Muscle layer of duodenum (tissue), 2 donors: Measurements from ENCODE around the gene IFT122.

Experiments used
- H3K27ac ChIP-seq: one replicate; pipeline ENCODE4 v1.7.0; 2013; ENCODE audit warnings: mild to moderate bottlenecking, low read length
- H3K27me3 ChIP-seq: one replicate; pipeline ENCODE4 v1.7.0; 2013; ENCODE audit warnings: low read depth, mild to moderate bottlenecking, control low read depth, low read length
- H3K36me3 ChIP-seq, 2 donors: one replicate each; pipeline ENCODE4 v1.7.0; 2013; ENCODE audit warnings: low read length in 2 of 2, control low read depth in 1 of 2, mild to moderate bottlenecking in 1 of 2; ENCODE audit not compliant: insufficient read depth in 2 of 2, control insufficient read depth in 1 of 2
- H3K4me1 ChIP-seq, 2 donors: one replicate each; pipeline ENCODE4 v1.7.0; 2013; ENCODE audit warnings: low read length in 2 of 2, mild to moderate bottlenecking in 2 of 2, control low read depth in 1 of 2, moderate library complexity in 1 of 2; ENCODE audit not compliant: insufficient read depth in 2 of 2, control insufficient read depth in 1 of 2
- H3K4me3 ChIP-seq, 2 donors: one replicate each; pipeline ENCODE4 v1.7.0; 2013; ENCODE audit warnings: low read length in 2 of 2, low read depth in 1 of 2, mild to moderate bottlenecking in 1 of 2
- H3K9me3 ChIP-seq, 2 donors: one replicate each; pipeline ENCODE4 v1.7.0; 2013; ENCODE audit warnings: low read length in 2 of 2, control low read depth in 1 of 2, mild to moderate bottlenecking in 1 of 2; ENCODE audit not compliant: control insufficient read depth in 1 of 2
- donor health status: healthy.

IFT122 gene

DNA sequence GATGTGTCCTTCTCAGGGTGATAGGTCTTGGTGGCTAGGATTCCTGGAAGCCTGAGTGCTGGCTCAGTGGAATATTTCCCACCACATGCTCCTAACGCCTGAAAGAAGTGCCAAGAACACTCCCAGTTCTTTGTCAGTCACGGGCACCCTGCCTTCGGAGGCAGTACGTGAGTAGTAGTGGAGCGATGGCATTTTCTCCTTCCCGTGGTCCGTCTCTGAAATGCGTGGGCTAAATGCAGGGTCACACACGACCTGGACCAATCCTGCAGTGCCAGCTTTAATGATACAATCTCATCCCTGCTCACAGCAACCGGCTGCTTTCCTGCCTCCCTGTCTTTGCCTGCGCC is 117.5 kb downstream of the IFT122 start:
- Histone ChIP-seq H3K9me3 (no peaks in the 10 kb centered on the region), H3K4me1 (peaks cover 0 to 44% of the 10 kb centered on the region in 2 donors), H3K36me3 (peaks cover 3 to 9% of the 10 kb centered on the region in 2 donors), H3K27me3 (no peaks in the 10 kb centered on the region), H3K27ac (no peak overlapping the region), H3K4me3 (no peak overlapping the region)

DNA sequence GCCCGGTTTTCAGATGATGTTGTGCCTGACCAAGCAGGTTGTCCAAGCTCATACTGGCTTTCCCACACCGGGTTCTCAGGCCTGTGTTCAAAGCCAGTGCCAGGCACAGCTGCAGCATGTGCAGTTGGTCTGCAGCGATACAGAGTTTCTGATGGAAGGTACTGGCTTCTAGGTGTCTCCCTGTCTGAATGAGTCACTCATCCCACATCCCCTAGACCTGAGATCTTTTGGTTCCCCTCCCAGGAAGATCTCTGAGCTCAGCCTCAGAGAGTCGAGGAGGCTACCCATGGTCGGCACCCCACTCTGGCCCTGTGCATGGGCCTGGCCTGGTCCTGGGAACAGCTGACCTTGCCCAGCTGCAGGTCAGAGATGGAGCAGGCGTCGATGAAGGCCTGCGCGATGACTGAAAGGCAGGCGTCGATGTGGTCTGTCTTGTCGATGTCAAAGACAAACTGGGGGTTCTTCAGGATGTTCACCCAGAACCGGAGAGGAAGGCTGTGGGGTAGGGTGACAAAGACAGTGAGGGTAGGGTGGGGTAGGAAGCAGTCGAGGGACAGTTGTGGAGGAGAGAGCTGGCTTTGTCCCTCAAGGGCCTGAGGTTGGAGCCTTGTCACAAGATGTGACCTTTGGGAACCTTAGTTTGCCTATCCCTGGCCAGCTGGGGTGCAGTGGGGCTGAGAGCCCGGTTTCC is 118.2 kb downstream of the IFT122 start:
- H3K9me3 ChIP-seq: no peaks in the 10 kb centered on the region
- no peaks in the 10 kb centered on the region for H3K27me3 ChIP-seq
- H3K4me3 ChIP-seq: no peak overlapping the region
- H3K27ac ChIP-seq: no peak overlapping the region
- H3K36me3 ChIP-seq: peaks cover 10 to 16% of the 10 kb centered on the region in 2 donors
- peaks cover 0 to 44% of the 10 kb centered on the region in 2 donors for H3K4me1 ChIP-seq

DNA sequence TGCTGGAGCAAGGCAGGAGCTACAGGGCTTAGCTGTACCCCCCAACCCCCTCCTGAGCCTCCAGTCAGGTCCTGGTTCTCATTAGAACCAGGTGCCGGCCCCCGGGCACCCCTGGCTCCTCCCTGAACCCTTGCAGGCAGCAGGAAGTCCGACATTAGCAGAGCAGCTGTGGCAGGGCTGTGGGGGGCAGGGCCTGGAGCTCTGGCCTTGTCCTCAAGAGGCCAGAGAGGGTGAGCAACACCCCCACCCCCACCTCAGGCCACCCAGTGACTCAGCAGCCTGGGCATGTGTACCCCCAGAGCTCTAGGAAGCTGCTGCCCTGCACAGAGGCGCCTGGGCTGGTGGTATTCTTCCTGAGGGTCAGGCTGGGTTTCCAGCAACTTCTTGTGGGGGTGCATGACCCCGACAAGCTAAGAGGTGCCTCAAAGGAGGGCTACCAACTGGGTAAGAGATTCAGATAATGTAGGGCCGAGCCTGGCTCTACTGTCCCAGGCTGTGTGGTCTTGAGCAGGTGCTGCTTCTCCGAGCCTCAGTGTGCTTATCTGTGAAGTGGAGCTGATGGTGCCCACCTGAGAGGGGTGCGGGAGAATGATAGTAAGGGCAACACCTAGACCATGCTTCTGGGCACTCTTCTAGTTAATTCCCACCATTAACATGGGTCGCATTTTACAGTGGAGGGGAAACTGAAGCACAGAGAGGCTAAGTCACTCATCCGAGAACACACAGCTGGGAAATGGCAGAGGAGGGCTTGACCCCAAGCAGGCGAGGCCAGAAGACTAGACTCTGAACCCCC is 118.9 kb downstream of the IFT122 start:
- H3K9me3 ChIP-seq: no peaks in the 10 kb centered on the region
- H3K27me3 ChIP-seq: no peaks in the 10 kb centered on the region
- H3K4me1 ChIP-seq: peaks cover 0 to 47% of the 10 kb centered on the region in 2 donors
- H3K27ac ChIP-seq: no peak overlapping the region
- no peak overlapping the region for H3K4me3 ChIP-seq
- peaks cover 10 to 19% of the 10 kb centered on the region in 2 donors for H3K36me3 ChIP-seq

DNA sequence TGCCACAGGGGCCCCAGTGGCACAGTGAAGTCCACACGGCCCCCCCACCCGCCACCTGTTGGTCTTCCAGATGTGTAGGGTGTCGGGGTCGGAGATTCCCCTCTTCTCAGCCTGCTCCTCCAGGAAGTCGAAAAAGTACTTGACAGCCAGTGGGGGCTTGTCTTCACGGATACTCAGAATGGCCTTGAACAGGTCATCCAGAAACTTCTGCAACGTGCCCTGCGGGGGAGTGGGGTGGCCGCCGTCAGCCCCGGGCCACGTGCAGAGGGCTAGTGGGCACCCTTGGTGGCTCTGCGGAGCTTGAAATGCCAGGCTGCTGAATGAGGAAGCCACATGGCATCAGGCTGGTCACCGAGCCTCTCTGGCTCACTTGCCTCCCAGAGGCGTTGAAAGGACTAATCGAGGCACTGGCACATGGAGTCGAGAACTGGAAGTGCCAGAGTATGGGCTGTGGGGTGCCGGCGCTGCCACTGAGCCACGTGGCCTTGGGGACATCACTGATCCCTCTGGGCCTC is 119.6 kb downstream of the IFT122 start:
- no peaks in the 10 kb centered on the region for H3K27me3 ChIP-seq
- peaks cover 13 to 19% of the 10 kb centered on the region in 2 donors for H3K36me3 ChIP-seq
- H3K27ac ChIP-seq: no peak overlapping the region
- no peaks in the 10 kb centered on the region for H3K9me3 ChIP-seq
- H3K4me1 ChIP-seq: peaks cover 0 to 47% of the 10 kb centered on the region in 2 donors
- no peak overlapping the region for H3K4me3 ChIP-seq

DNA sequence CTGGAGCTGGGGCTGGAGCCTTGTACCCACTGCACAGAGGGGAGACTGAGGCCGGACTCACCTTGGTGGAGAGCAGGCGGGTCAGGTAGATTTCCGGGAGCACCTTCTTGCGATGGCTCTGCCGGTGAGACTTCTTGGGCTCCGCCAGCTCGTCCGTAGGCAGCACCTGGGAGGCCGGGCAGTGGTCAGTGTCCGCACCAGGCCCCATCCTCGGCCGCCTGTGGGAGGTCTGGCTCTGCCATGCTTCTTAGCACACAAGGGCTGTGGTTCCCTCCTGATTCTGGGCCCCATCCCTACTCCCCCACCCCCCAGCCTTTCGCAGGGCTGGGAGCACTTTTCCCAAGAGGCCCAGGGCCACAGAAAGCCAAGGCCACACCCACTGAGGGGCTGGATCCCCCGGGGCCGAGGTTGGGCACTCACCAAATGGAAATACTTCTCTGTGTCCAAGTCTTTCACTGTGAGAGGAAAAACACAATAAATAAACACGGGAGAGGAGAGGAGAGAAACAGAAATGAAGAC is 120.3 kb downstream of the IFT122 start:
- H3K27me3 ChIP-seq: no peaks in the 10 kb centered on the region
- H3K4me3 ChIP-seq: peak overlapping the region; percentile 1 to 2
- peaks cover 0 to 46% of the 10 kb centered on the region in 2 donors for H3K4me1 ChIP-seq
- H3K36me3 ChIP-seq: peaks cover 13 to 22% of the 10 kb centered on the region in 2 donors
- H3K9me3 ChIP-seq: no peaks in the 10 kb centered on the region
- peak overlapping the region; percentile 80 for H3K27ac ChIP-seq

DNA sequence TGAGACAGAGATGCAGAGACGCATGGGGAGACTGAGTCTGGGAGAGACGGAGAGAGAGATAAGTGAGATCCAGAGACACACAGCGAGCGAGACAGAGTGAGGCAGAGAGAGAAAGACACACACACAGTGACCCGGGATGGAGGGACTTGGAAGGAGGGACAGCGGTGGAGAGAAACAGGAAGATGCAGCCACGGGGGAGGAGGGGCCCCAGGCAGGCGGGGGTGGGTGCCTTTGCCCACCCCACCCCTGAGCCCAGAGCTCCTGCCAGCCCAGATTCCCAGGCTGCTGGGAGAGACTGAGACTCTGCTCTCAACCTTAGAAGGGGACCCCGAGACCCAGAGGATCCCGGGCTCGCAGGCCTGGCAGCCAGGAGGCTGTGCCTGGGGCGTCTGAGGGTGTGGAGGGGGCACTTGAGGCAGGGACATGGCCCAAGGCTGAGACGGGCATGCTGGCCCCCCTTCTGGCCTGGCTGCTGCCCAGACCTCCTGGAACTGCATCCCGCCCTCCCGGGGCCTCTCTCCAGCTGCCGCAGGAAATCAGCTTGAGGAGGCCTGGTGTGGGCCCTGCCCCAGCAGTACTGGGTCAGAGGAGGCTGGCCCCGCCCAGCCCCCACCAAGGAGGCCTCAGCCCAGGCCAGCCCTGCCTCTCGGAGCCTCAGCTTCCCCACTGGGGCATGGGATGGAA is 121.0 kb downstream of the IFT122 start:
- Histone ChIP-seq H3K27me3 (no peaks in the 10 kb centered on the region), H3K4me3 (peak overlapping the region; percentile 1 to 2), H3K9me3 (no peaks in the 10 kb centered on the region), H3K4me1 (peaks cover 0 to 41% of the 10 kb centered on the region in 2 donors), H3K27ac (peak overlapping the region; percentile 80), H3K36me3 (peaks cover 17 to 26% of the 10 kb centered on the region in 2 donors)

DNA sequence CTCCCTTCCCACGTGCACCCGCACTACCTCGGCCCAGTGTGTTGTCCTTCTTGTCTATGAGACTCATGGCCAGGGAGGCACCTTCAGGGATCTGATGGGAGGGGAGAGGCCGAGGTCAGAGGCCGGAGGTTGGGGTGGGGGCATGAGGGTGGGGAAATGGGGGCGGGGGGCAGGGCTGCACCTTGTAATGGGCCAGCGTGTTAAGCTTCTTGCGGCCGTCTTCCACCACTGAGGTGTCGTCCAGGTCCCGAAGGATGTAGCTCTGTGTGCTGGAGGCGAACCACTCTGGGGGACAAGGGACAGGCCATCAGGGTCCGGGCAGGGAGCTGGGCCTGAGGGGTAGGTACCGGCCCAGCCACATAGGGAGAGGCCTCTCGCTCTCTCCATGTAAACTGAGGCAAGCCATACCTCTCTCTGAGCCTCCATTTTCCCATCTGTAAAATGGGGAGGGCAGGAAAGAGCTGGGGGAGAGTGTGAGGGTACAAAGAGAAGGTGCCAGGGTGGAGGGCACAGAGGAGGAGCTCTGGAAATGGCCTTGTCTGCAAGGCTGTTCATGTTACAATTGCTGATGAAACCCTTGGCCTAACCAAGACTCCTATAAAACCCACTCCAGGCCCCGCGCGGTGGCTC is 121.7 kb downstream of the IFT122 start:
- H3K36me3 ChIP-seq: peaks cover 17 to 29% of the 10 kb centered on the region in 2 donors
- no peak overlapping the region for H3K4me3 ChIP-seq
- peaks cover 0 to 44% of the 10 kb centered on the region in 2 donors for H3K4me1 ChIP-seq
- H3K27ac ChIP-seq: no peak overlapping the region
- H3K27me3 ChIP-seq: no peaks in the 10 kb centered on the region
- H3K9me3 ChIP-seq: no peaks in the 10 kb centered on the region

DNA sequence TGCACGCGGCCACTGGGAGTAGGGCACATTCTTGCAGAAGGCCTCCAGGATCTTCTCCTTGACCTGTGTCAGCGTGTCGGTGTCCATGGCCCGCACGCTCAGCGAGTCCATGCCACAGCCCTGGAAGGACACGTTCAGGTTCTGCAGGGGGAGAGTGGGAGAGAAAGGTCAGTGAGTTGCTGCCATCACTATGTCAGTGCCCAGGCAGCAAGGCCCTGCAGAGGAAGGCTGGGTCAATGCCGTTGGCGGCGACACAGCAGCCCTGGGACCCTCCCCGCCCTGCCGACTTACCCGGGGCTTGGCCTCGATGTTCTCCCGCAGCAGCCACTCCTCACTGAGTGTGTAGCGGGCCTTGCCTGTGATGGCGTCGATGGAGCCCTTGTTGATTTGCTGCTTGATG is 122.8 kb downstream of the IFT122 start:
- Histone ChIP-seq H3K4me1 (peaks cover 0 to 54% of the 10 kb centered on the region in 2 donors), H3K27ac (no peak overlapping the region), H3K4me3 (no peak overlapping the region), H3K27me3 (no peaks in the 10 kb centered on the region), H3K9me3 (no peaks in the 10 kb centered on the region), H3K36me3 (peaks cover 17 to 35% of the 10 kb centered on the region in 2 donors)

DNA sequence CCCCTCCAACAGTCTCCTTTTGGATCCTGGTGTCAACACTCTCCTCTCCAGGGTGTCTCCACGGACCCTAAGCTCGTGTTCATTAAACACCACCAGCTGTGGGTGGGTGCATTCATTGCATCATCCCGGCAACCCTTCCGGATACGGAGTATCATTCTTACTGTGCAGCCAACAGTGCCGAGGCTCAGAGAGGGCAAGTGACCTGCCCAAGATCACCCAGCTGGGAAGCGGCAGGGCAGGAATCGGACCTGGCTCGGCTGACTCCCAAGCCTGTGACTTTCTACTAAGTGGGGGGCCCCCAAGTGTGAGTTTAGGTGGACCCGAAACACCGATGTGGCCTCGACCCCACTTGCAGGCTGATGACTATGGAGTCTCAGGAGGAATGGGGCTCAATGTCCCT is 123.3 kb downstream of the IFT122 start:
- Histone ChIP-seq H3K36me3 (peaks cover 17 to 32% of the 10 kb centered on the region in 2 donors), H3K27me3 (no peaks in the 10 kb centered on the region), H3K4me3 (no peak overlapping the region), H3K4me1 (peaks cover 0 to 55% of the 10 kb centered on the region in 2 donors), H3K9me3 (no peaks in the 10 kb centered on the region), H3K27ac (no peak overlapping the region)

DNA sequence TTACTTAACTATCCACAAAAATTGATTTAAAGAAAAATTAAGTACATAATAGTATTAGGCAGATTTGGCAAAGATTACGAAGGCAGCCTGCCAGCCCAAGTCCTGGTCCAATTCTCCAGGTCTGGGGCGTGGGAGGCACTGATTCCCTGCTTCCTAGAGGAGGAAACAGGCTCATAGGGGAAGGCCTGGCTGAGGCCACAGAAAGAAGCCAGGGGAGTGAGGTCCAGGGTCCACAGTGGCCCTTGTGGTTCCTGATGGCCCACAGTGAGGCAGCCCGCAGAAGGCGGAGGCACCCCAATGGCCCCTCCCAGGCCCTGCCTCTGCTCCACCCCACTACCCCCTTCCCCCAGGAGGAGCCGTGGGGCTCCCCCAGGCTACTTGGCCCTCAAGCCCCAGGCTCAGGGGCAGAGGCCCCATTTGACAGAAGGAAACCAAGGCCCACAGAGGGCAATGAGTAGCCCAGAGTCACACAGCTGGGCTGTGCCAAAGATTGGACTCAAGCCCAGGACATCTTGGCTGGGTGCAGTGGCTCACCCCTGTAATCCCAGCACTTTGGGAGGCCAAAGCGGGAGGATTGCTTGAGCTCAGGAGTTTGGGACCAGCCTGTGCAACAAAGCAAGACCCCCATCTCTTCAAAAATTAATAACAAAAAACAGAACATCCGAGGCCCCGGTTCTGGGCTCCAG is 124.0 kb downstream of the IFT122 start:
- Histone ChIP-seq H3K27ac (no peak overlapping the region), H3K27me3 (no peaks in the 10 kb centered on the region), H3K4me1 (peaks cover 0 to 51% of the 10 kb centered on the region in 2 donors), H3K9me3 (no peaks in the 10 kb centered on the region), H3K36me3 (peaks cover 17 to 30% of the 10 kb centered on the region in 2 donors), H3K4me3 (no peak overlapping the region)
